Heart left ventricle (tissue), 13 donors: ENCODE results near the gene C8B.

Source experiments
- CTCF ChIP-seq, 12 donors: fragments of 200-600 bp; sonication (generic) in 4 of 12; IDR thresholded peaks; one replicate each; pipeline versions ENCODE4 v1.5.0 to v1.8.0; 2018 to 2022; ENCODE audit warnings: antibody characterized with exemption in 12 of 12, mild to moderate bottlenecking in 5 of 12
- POLR2A ChIP-seq, 2 donors: fragments of 450-650 bp; IDR thresholded peaks; one replicate each; pipeline ENCODE4 v1.6.1; 2017; ENCODE audit warnings: antibody characterized with exemption in 2 of 2, mild to moderate bottlenecking in 2 of 2, moderate library complexity in 2 of 2
- donor health status: ischemic (EF 13 %, LVEDD 7.1; RV severe dilation, severe dysfunction).
- donor health status: DM: no; HTN: yes; CAD: no.
- donor health status: DM: no; HTN: no; CAD: no.
- donor health status: ischemic (EF 25% LVEDD 6.9; RV normal size, moderate dysfunction).
- donor health status: ischemic (EF 25% LVEDD 5.7; RV mildly dilated, moderate dysfunction).
- donor health status: ischemic (EF 35%, LVEDD 5.7; RV mildly dilated, moderate dysfunction).
- donor health status: nonischemic (EF 11% LVEDD 7.7; RV severe dilation, severe dysfunction).
- donor health status: DM: yes; HTN: yes; CAD: no.
- donor health status: PGD.
- donor health status: ischemic (EF 29% LVEDD 5.4; RV normal size, mild dysfunction).
- donor health status: nonischemic (EF 23%, LVEDD 6.1; RV moderate dilation, normal function).

GRCh38 chr1:56977910-56978309 is 12.1 kb upstream of the C8B start:
- TF ChIP-seq POLR2A (IDR thresholded peaks at IDR 0.05) (no peak), CTCF (IDR thresholded peaks at IDR 0.05) (no peak)
